HG02588 (cell line): Measurements from ENCODE around the gene ZNRF1.

ENCODE experiments used
- ATAC-seq: cut with Tn5 transposase; IDR thresholded peaks from one replicate; pipeline ENCODE4 v1.9.1; 2021; ENCODE audit warnings: mild to moderate bottlenecking, moderate library complexity; ENCODE audit not compliant: unreplicated experiment

ZNRF1 gene

GRCh38 chr16:75058806-75059205 lies 60.0 kb downstream of the ZNRF1 start:
- no peak for ATAC-seq

DNA sequence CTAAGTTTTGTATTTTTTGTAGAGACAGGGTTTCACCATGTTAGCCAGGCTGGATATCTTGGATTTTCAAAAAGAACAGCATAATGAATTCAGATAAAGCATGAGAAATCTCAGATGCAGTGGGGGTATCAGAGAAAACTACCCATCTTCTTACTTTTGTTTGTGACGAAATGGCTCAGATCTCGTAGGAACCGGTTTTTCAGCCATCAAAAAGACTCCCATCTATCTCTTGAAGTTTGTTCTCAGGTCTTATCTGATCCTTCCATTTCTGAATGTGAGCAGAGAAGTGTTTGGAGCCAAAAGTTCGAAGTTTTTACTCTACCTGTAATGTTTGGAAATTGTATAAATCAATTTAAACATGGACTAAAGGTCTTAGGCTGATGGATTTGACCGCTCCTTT lies 60.6 kb downstream of the ZNRF1 start:
- ATAC-seq = no peak

DNA sequence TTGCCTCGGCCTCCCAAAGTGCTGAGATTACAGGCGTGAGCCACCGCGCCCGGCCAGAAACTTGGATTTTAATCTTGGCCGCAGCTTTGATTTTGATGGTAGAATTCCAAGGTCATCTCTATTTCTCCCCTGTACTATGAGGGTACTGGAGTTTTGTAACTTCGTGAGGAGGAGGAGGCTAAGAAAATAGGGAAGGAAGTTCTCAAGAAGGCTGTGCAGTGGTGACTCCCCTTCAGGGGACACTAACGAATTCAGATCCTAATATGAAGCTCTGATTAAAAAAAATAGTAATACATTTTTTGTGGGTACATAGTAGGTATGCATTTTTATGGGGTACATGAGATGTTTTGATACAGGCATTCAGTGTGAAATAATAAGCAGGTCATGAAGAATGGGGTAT lies 61.9 kb downstream of the ZNRF1 start:
- no peak for ATAC-seq

GRCh38 chr16:75061669-75062068 lies 62.8 kb downstream of the ZNRF1 start:
- ATAC-seq = no peak

GRCh38 chr16:75062135-75062975 lies 63.5 kb downstream of the ZNRF1 start:
- ATAC-seq = no peak

DNA sequence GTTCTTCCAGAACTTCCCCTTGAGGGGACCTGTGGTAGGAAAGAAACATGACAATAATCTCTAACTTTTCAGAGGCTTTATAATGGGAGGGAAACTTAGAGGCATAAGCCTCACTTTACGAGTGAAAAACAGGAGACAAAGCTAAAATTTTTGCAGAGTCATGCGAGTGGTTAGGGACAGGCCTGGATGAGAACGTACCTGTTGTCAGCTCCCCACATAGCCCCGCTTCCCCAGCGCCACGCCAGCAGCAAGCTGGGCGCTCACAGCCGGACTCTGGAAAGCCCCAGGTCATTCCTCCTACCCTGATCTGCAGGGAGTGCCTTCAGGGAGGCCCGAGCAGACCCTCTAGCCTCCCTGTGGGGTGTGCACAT lies 64.1 kb downstream of the ZNRF1 start:
- no peak for ATAC-seq

DNA sequence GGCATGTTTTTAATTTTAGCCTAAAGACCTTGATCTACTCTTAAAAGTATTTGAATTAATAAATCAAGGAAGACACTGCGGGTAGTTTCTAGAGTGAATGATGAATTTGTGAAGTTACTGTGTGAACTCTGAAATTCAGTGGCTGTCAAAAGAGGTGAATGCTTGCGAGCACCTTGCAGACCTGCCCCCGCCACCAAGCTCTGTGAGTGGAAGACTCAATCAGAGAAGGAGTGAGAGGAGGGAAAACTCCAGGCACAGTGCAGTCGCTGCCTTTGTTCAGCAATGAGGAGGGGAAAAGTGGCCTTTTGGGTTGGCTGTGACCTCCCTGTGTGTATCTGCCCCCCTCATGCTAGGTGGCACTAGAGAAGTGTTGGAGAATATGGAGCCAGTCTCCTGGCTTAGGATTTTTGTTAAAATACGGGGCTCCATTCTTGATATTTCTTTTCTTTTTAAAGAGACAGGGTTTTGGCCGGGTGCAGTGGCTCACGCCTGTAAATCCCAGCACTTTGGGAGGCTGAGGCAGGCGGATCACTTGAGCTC lies 64.8 kb downstream of the ZNRF1 start:
- no peak for ATAC-seq

GRCh38 chr16:75064403-75065148 lies 65.8 kb downstream of the ZNRF1 start:
- ATAC-seq = no peak

DNA sequence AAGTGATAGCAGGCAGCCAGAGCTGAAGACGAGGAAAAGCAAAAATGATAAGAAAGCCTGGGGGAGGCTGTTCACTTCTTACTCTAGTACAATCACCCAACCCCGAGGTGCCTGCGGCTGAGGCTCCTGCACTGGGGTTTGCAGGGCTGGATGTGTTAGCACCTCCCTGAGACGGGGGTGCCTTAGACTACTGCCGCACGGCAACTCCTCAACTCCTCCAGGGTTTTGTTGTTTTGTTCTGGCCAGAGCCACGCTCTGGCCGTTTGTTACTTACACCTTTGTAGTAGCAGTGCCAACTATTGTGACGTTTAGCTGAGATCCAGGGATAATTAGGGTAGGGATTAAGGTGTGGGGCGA lies 66.3 kb downstream of the ZNRF1 start:
- ATAC-seq = no peak

DNA sequence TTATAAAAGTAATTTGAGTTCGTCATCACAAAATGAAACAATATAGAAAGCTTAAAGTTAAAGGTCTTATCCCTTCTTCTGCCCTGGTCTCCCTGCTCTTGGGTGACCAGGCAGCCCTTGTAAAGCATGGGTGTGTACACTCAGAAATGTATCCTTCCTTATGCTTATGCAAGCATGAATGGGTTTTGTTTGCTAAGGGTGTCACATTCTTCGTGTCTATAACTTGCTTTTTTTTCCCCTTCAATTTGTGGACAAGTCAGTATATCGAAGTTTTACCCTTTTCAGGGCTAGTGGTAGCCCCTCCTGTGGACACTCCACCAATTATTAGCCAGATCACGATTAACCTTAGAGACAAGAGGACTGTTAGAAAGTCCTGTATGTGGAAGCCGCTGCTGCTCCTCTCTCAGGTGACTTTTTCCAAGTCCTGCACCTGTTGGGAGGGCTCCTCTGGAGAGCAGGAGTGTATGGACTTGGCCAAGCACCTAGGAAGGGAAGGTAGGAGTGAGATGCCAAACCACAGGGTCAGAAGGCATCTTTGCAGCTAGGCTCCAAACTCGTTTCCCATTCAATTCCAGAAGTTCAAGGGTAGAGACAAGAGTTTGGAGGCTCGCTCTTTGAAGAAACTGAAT lies 66.8 kb downstream of the ZNRF1 start:
- ATAC-seq = no peak

- no peak for ATAC-seq
Observed at GRCh38 chr16:75066861-75067447, 68.1 kb downstream of the ZNRF1 start.

DNA sequence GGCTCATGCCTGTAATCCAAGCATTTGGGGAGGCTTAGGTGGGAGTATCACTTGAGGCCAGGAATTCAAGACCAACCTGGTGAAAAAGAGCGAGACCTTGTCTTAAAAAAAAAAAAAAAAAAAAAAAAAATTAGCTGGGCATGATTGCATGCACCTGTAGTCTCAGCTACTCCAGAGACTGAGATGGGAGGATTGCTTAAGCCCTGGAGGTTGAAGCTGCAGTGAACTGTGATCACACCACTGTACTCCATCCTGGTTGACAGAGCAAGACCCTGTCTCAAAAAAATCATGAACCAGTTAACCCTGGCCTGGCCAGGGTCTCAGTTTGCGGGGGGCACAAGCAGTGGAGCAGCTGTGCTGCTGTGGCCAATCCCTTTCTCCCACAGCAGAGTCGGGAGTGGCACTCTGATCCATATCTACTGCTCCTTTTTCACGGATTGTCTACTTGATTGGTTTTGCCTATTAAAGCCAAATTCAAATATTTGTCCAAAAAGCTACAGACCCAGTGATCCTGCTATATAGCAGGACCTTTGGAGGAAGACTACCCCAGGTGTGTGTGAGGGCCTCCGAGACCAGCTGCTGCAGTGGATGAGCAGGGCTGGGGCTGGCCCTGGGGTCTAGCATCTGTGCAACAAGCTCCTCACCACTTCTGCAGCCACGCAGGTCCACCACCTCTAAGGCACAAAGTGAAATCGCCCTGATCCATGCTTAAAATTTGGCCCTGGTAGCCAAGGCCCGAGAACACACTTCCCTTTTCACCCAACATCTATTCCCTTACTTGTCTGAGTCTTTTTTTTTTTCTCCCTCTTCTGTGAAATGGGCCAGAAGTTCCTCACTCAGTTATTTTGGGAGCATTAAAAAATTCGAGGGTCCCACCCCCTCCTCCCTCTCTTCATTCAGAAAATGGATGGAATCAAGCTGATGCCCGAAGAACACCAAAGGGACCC lies 69.5 kb downstream of the ZNRF1 start:
- ATAC-seq = no peak

DNA sequence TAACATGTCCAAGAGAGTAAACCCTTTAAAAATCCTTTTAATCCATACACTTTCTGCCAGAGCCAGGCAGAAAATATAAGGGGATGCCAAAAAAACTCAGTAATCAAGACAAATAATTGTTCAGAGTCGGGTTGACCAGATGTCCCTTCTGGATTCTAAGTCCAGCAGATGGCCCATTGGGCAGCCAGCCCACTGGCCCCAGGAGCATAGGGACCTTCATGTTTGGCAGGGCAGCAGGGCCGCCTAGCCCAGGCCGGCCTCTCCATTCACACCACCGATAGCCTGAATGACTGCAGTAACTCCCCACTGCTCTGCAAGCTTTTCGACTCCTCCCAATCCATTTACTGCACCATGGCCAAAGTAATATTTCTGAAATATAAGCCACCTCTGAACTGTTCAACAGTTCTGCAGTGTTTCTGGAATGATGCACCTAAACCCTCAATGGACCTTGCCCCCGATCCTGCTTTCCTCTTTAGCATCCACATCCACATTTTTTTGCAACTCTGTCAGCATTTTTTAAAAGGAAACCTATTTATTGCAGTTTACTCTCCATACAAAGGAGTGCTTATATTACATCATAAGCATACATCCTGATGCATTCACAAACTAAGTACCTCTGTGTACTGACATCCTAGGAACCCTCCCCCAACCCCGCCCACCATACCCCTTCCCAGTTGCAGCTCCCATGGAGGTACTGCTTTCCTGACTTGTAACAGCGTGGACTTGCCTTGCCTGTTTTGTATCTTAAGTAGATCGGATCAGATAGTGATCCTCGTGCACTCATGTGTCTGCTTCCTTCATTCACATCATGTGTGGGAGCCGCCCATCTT lies 71.4 kb downstream of the ZNRF1 start:
- no peak for ATAC-seq

DNA sequence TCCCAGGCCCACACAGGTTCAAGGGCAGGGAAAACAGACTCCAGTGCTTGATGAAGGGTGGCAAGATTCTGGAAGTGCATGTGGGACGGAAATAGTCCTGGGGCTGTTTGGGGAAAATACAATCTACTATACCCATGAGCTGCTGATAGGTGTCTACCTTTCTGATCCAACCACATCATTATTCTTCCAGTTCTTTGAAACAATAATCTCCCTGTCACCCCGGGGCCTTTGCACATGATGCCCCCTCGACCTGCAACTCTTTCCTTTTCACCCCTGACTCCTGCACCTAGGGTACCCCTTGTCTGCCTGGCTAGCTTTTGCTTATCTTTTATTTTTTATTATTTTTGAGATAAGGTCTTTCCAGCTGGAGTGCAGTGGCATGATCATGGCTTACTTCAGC lies 72.8 kb downstream of the ZNRF1 start:
- ATAC-seq = no peak

GRCh38 chr16:75072239-75072947 lies 73.6 kb downstream of the ZNRF1 start:
- ATAC-seq = no peak

GRCh38 chr16:75073545-75074303 lies 74.9 kb downstream of the ZNRF1 start:
- no peak for ATAC-seq

DNA sequence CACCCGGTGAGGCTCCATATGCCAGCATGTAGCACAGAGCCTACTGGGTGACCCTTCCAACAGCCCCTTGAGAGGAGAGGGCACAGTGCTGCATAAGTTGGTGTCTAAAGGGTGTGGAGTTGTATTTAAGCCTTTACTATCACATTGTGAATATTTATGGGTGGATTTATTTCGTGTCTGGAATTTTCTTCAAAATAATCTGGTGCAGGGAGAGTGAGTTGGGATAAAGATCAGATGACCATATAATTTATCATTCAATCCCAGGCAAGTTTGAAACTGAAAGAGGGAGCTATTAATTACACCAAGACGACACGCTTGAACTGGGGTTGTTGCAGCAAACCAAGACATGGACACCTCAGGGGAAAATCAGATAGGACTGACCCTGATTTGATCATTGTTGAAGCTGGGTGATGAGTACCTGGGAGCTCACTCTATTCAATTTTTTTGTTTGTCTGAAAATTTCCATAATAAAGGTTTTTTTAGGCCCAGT lies 75.5 kb downstream of the ZNRF1 start:
- ATAC-seq = no peak
